Activated T-helper 2 cell treated with anti-CD3 and anti-CD28 coated beads, Interferon-gamma antibody, Interleukin-2, Interleukin-4, amounts not matched to agents 10 μg/mL and 5 μg/mL and 100 μg/mL, durations not matched to agents 14 hours and 24 hours and 36 hours (primary cell): Measurements from ENCODE around the gene DMAC2L. TPM values are rescaled to one million over a fixed set of nuclear protein-coding genes. Genes with fewer than 3 reads are reported as not detected.
"Not testable (repeated sequence)": the region's sequence is repeated elsewhere in the genome, so short reads cannot be mapped to it uniquely, and the experiment has no call there.

Experiments
- DNase-seq: peaks from one replicate; pipeline ENCODE4 v3.0.0; 2021; ENCODE audit warnings: low spot score
- H3K27ac Mint-ChIP-seq: one replicate; pipeline ENCODE4 v1.8.0; 2021; ENCODE audit warnings: mixed read lengths
- H3K27me3 Mint-ChIP-seq: one replicate; pipeline ENCODE4 v1.8.0; 2021; ENCODE audit warnings: low read depth, mixed read lengths
- H3K36me3 Mint-ChIP-seq: one replicate; pipeline ENCODE4 v1.8.0; 2021; ENCODE audit warnings: low read depth, mixed read lengths
- H3K4me1 Mint-ChIP-seq: one replicate; pipeline ENCODE4 v1.8.0; 2021; ENCODE audit warnings: low read depth, mixed read lengths
- H3K4me3 Mint-ChIP-seq: one replicate; pipeline ENCODE4 v1.8.0; 2021; ENCODE audit warnings: low read depth, mild to moderate bottlenecking, moderate library complexity, mixed read lengths
- H3K9me3 Mint-ChIP-seq: one replicate; pipeline ENCODE4 v1.8.0; 2021; ENCODE audit warnings: mixed read lengths
- intact Hi-C: fragments of 100-400 bp; cut with micrococcal nuclease; formaldehyde crosslinking; loops from one replicate; pipeline ENCODE4 v1.15.1; 2023
- total RNA-seq: library from RNA; stranded (reverse); gene quantifications from 2 replicates; pipeline ENCODE4 v1.2.3, GENCODE V29; 2022

The DMAC2L gene
- total RNA-seq, 1 donor from 2014 or later: 13.6 TPM

DNA sequence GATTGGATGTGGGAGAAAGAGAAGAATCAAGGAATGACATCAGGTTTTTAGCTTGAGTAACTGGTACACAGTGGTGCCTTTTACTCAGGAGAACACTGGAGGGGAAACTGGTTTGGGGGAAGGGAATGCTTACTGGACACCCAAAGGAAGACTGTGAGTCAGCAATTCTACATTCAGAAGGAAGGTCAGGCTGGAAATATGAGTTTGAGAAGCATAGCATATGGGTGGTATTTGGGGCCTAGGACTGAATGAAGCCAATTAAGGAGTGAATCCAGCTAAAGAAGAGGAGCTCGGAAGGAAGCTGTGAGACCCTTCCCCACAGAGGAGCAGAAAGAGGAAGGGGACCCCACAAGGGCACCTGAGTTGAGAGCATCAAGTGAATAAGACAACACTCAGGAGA lies 35.4 kb downstream of the DMAC2L start:
- Mint-ChIP-seq H3K4me1 (peaks cover 23% of the 10 kb centered on the region), H3K36me3 (peaks cover 4% of the 10 kb centered on the region), H3K4me3 (no peak overlapping the region), H3K9me3 (no peaks in the 10 kb centered on the region), H3K27ac (no peak overlapping the region), H3K27me3 (peaks cover 19% of the 10 kb centered on the region)
- intact Hi-C loops: no loop called here
- no peak for DNase-seq

DNA sequence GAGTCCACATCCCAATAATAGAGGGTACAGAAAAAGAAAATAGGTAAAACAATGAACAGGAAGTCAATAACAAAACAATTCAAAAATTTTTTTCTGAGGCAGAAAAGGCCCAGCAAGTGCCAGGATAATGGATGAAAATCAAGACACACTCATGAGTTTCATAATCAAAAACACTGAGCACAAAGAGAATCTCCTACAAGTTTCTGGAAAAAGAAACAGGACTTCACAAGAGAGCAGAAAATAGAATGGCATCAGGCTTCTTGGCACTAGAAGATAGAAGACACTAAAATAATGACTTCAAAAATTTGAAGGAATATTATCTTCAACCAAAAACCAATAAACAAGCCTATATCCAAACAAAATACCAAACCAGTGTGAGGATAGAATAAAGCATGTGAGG lies 36.8 kb downstream of the DMAC2L start:
- H3K36me3 Mint-ChIP-seq: peaks cover 4% of the 10 kb centered on the region
- H3K4me3 Mint-ChIP-seq: no peak overlapping the region
- no peaks in the 10 kb centered on the region for H3K9me3 Mint-ChIP-seq
- peaks cover 10% of the 10 kb centered on the region for H3K4me1 Mint-ChIP-seq
- H3K27ac Mint-ChIP-seq: no peak overlapping the region
- no peak for DNase-seq
- peaks cover 19% of the 10 kb centered on the region for H3K27me3 Mint-ChIP-seq
- intact Hi-C loops: no loop called here

DNA sequence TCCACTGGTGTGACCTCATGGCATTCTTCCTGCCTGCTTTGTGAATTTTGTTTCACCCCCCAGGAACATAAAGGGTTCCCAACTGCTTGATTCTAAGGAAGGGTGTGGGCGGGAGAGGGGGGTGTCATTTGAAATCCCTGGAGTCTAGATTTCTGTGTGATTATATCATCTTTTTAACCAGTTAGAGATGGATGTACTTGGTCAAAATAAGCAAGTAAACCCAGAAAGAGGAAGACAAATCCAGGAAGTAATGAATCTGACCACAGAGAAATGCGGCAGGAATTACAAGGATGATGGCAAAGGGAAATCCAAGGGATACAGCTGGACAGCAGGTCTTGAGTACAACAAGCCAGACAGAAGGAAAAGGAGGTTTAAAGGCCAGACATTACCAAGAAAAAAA lies 38.9 kb downstream of the DMAC2L start:
- intact Hi-C loops: no loop called here
- H3K27ac Mint-ChIP-seq: no peak overlapping the region

GRCh38 chr14:50352584-50352983 lies 40.5 kb downstream of the DMAC2L start:
- no peaks in the 10 kb centered on the region for H3K9me3 Mint-ChIP-seq
- peaks cover 6% of the 10 kb centered on the region for H3K27me3 Mint-ChIP-seq
- no peak overlapping the region for H3K27ac Mint-ChIP-seq
- peaks cover 2% of the 10 kb centered on the region for H3K4me1 Mint-ChIP-seq
- DNase-seq: no peak
- peaks cover 13% of the 10 kb centered on the region for H3K36me3 Mint-ChIP-seq
- intact Hi-C loops: no loop called here
- H3K4me3 Mint-ChIP-seq: no peak overlapping the region

More for the DNA sequence above, 38.9 kb downstream of the DMAC2L start:
- Mint-ChIP-seq H3K36me3 (peaks cover 9% of the 10 kb centered on the region), H3K4me1 (no peaks in the 10 kb centered on the region), H3K4me3 (no peak overlapping the region), H3K27me3 (peaks cover 13% of the 10 kb centered on the region), H3K9me3 (no peaks in the 10 kb centered on the region)
- no peak for DNase-seq

- DNase-seq: no peak
- no peak overlapping the region for H3K4me3 Mint-ChIP-seq
- intact Hi-C loops: no loop called here
Observed at GRCh38 chr14:50353126-50353525, 41.0 kb downstream of the DMAC2L start.

GRCh38 chr14:50354527-50354926 lies 42.4 kb downstream of the DMAC2L start:
- Mint-ChIP-seq H3K27me3 (no peaks in the 10 kb centered on the region), H3K4me1 (peaks cover 2% of the 10 kb centered on the region), H3K27ac (no peak overlapping the region), H3K36me3 (peaks cover 18% of the 10 kb centered on the region), H3K4me3 (no peak overlapping the region), H3K9me3 (no peaks in the 10 kb centered on the region)
- intact Hi-C loops: no loop called here
- no peak for DNase-seq

More at GRCh38 chr14:50353126-50353525, 41.0 kb downstream of the DMAC2L start:
- H3K27ac Mint-ChIP-seq: no peak overlapping the region
- H3K27me3 Mint-ChIP-seq: peaks cover 3% of the 10 kb centered on the region
- peaks cover 16% of the 10 kb centered on the region for H3K36me3 Mint-ChIP-seq
- no peaks in the 10 kb centered on the region for H3K9me3 Mint-ChIP-seq
- H3K4me1 Mint-ChIP-seq: peaks cover 2% of the 10 kb centered on the region

GRCh38 chr14:50355692-50356091 lies 43.6 kb downstream of the DMAC2L start:
- Mint-ChIP-seq H3K27me3 (no peaks in the 10 kb centered on the region), H3K4me3 (no peak overlapping the region), H3K4me1 (peaks cover 6% of the 10 kb centered on the region), H3K27ac (no peak overlapping the region), H3K36me3 (peaks cover 18% of the 10 kb centered on the region), H3K9me3 (no peaks in the 10 kb centered on the region)
- intact Hi-C loops: no loop called here
- DNase-seq: no peak

DNA sequence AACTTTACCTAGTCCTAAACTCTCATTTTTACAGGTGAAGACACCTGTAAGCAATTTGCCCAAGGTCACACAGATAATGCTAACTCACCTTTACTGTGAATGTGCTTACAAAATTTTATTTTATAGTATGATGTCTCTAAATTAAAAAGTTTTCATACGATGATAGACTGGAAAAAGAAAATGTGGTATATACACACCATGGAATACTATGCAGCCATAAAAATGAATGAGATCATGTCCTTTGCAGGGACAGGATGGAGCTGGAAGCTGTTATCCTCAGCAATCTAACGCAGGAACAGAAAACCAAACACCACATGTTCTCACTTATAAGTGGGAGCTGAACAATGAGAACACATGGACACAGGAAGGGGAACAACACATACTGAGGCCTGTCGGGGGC lies 44.2 kb downstream of the DMAC2L start:
- peaks cover 18% of the 10 kb centered on the region for H3K36me3 Mint-ChIP-seq
- H3K27ac Mint-ChIP-seq, H3K27me3 Mint-ChIP-seq, H3K9me3 Mint-ChIP-seq, DNase-seq, H3K4me3 Mint-ChIP-seq, intact Hi-C loops, H3K4me1 Mint-ChIP-seq: not testable (repeated sequence)

DNA sequence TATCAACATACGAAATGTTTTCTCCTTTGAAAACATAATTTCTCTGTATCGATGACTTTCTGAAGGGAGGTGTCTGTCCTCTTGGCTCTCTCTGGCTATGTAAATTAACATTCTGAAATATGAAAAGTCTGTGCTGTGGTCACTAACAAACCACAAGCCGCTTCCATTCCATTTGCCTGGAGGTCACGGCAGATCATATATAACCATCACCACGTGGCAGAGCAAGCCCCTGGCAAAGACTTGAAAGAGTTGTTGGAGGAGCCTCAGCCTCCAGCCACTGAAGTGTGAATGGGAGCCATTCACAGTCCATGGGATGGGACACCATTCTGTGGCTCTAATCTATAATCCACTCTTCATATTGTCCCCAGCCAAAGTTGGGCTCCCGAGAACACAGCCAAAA lies 45.0 kb downstream of the DMAC2L start:
- DNase-seq: no peak
- no peak overlapping the region for H3K4me3 Mint-ChIP-seq
- H3K4me1 Mint-ChIP-seq: peaks cover 6% of the 10 kb centered on the region
- H3K36me3 Mint-ChIP-seq: peaks cover 18% of the 10 kb centered on the region
- no peak overlapping the region for H3K27ac Mint-ChIP-seq
- no peaks in the 10 kb centered on the region for H3K27me3 Mint-ChIP-seq
- no peaks in the 10 kb centered on the region for H3K9me3 Mint-ChIP-seq
- intact Hi-C loops: no loop called here

GRCh38 chr14:50357753-50358395 lies 45.8 kb downstream of the DMAC2L start:
- peaks cover 24% of the 10 kb centered on the region for H3K36me3 Mint-ChIP-seq
- H3K4me3 Mint-ChIP-seq: no peak overlapping the region
- no peaks in the 10 kb centered on the region for H3K27me3 Mint-ChIP-seq
- DNase-seq: no peak
- H3K9me3 Mint-ChIP-seq: peaks cover 5% of the 10 kb centered on the region
- H3K27ac Mint-ChIP-seq: no peak overlapping the region
- intact Hi-C loops: no loop called here
- peaks cover 12% of the 10 kb centered on the region for H3K4me1 Mint-ChIP-seq

GRCh38 chr14:50359631-50360030 lies 47.5 kb downstream of the DMAC2L start:
- intact Hi-C loops: no loop called here
- Mint-ChIP-seq H3K4me1 (peaks cover 23% of the 10 kb centered on the region), H3K4me3 (no peak overlapping the region), H3K27me3 (no peaks in the 10 kb centered on the region), H3K36me3 (peaks cover 20% of the 10 kb centered on the region), H3K27ac (no peak overlapping the region), H3K9me3 (peaks cover 5% of the 10 kb centered on the region)
- no peak for DNase-seq

DNA sequence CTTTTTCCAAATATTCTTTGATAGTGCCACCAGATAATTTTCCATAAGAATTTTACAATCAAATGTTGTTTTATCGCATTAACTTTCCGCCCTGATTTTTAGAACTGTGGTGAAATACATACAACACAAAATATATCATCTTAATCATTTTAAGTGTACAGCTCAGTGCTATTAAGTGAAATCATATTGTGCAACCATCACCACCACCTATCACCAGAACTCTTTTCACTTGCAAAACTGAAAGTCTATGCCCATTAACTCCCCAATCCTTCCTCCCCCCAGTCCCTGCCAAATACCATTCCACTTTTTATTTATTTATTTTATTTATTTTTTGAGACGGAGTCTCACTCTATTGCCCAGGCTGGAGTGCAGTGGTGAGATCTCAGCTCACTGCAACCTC lies 48.0 kb downstream of the DMAC2L start:
- intact Hi-C loops: no loop called here
- Mint-ChIP-seq H3K4me3 (no peak overlapping the region), H3K27ac (no peak overlapping the region), H3K9me3 (peaks cover 5% of the 10 kb centered on the region), H3K4me1 (peaks cover 24% of the 10 kb centered on the region), H3K36me3 (peaks cover 20% of the 10 kb centered on the region), H3K27me3 (no peaks in the 10 kb centered on the region)
- no peak for DNase-seq

GRCh38 chr14:50360851-50361250 lies 48.7 kb downstream of the DMAC2L start:
- no peaks in the 10 kb centered on the region for H3K27me3 Mint-ChIP-seq
- DNase-seq: no peak
- no peak overlapping the region for H3K4me3 Mint-ChIP-seq
- H3K36me3 Mint-ChIP-seq: peaks cover 15% of the 10 kb centered on the region
- intact Hi-C loops: no loop called here
- H3K4me1 Mint-ChIP-seq: peaks cover 24% of the 10 kb centered on the region
- H3K27ac Mint-ChIP-seq: no peak overlapping the region
- peaks cover 5% of the 10 kb centered on the region for H3K9me3 Mint-ChIP-seq
